ENCODE results near the gene KIRREL3.

The KIRREL3 gene

GRCh38 chr11:127037596-127037995, 37.0 kb upstream of the KIRREL3 start:
- WGBS (ENCODE audit: extremely low coverage, insufficient coverage, low lambda C conversion rate): no CpG with 5 or more reads among the region's 4 CpGs
- H3K79me2 ChIP-seq (ENCODE audit: control insufficient read depth, insufficient read depth, low read length): no peaks in the 10 kb centered on the region

DNA sequence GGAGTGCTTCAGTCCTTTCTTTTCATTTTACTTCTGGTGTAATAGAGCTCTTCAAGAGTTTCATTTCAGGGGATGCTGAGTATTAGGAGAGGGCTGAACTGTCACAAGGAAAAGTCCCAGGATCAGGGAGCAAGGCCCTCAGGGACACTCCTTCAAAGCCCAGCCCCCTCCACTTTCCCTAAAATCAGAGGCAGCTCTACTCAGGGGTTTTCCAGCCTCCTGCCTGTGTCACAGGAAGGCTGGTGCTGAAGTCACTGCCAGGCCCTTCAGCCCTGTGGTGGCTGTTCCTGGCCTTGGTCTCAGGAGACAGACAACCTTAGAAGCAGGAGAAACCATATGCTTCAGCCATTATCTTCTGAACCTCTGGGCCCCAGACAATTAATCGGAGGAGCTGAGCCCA, 36.4 kb upstream of the KIRREL3 start:
- Histone ChIP-seq H3K27ac (ENCODE audit: low read depth, low read length) (no peak overlapping the region), H3K9ac (ENCODE audit: low read length) (no peak overlapping the region), H3K4me1 (ENCODE audit: control insufficient read depth, low read depth, low read length) (no peaks in the 10 kb centered on the region), H2BK15ac (replicated peaks; ENCODE audit: low read depth) (no peak overlapping the region), H3K4me3 (ENCODE audit: low read length) (no peak overlapping the region), H3K27me3 (ENCODE audit: insufficient read depth, low read length, poor library complexity) (no peaks in the 10 kb centered on the region), H3K79me2 (ENCODE audit: control insufficient read depth, insufficient read depth, low read length) (no peaks in the 10 kb centered on the region), H3K4ac (ENCODE audit: low read depth, low read length) (no peak overlapping the region), H4K5ac (ENCODE audit: low read length) (no peak overlapping the region), H3K23ac (ENCODE audit: low read length) (no peak overlapping the region), H2BK120ac (ENCODE audit: low read depth, low read length) (no peak overlapping the region), H4K8ac (ENCODE audit: low read depth, low read length) (no peak overlapping the region), H3K4me2 (ENCODE audit: low read length) (no peak overlapping the region), H3K36me3 (ENCODE audit: control insufficient read depth, insufficient read depth, low read length) (no peaks in the 10 kb centered on the region), H3K56ac (ENCODE audit: low read length) (no peak overlapping the region), H2BK5ac (ENCODE audit: low read length) (no peak overlapping the region), H2AK5ac (ENCODE audit: low read length) (no peak overlapping the region), H3K79me1 (ENCODE audit: low read length) (no peaks in the 10 kb centered on the region), H3K18ac (ENCODE audit: low read length) (no peak overlapping the region)
- DNase-seq: no peak
- WGBS (ENCODE audit: extremely low coverage, insufficient coverage, low lambda C conversion rate): no CpG with 5 or more reads among the region's 1 CpG

More at GRCh38 chr11:127037596-127037995, 37.0 kb upstream of the KIRREL3 start:
- Histone ChIP-seq H3K4me3 (ENCODE audit: low read length) (no peak overlapping the region), H3K18ac (ENCODE audit: low read length) (no peak overlapping the region), H3K79me1 (ENCODE audit: low read length) (no peaks in the 10 kb centered on the region), H3K36me3 (ENCODE audit: control insufficient read depth, insufficient read depth, low read length) (no peaks in the 10 kb centered on the region), H3K27me3 (ENCODE audit: insufficient read depth, low read length, poor library complexity) (no peaks in the 10 kb centered on the region), H3K4me1 (ENCODE audit: control insufficient read depth, low read depth, low read length) (no peaks in the 10 kb centered on the region), H4K5ac (ENCODE audit: low read length) (no peak overlapping the region), H2BK15ac (replicated peaks; ENCODE audit: low read depth) (no peak overlapping the region), H2BK5ac (ENCODE audit: low read length) (no peak overlapping the region), H2AK5ac (ENCODE audit: low read length) (no peak overlapping the region), H3K23ac (ENCODE audit: low read length) (no peak overlapping the region), H3K4me2 (ENCODE audit: low read length) (no peak overlapping the region), H3K27ac (ENCODE audit: low read depth, low read length) (no peak overlapping the region), H3K4ac (ENCODE audit: low read depth, low read length) (no peak overlapping the region), H2BK120ac (ENCODE audit: low read depth, low read length) (no peak overlapping the region), H3K9ac (ENCODE audit: low read length) (no peak overlapping the region), H3K56ac (ENCODE audit: low read length) (no peak overlapping the region), H4K8ac (ENCODE audit: low read depth, low read length) (no peak overlapping the region)
- DNase-seq: no peak

GRCh38 chr11:127035824-127036223, 35.3 kb upstream of the KIRREL3 start:
- Histone ChIP-seq H2BK120ac (ENCODE audit: low read depth, low read length) (no peak overlapping the region), H4K5ac (ENCODE audit: low read length) (no peak overlapping the region), H3K4me3 (ENCODE audit: low read length) (no peak overlapping the region), H3K27me3 (ENCODE audit: insufficient read depth, low read length, poor library complexity) (no peaks in the 10 kb centered on the region), H3K79me2 (ENCODE audit: control insufficient read depth, insufficient read depth, low read length) (no peaks in the 10 kb centered on the region), H2BK5ac (ENCODE audit: low read length) (no peak overlapping the region), H3K4me2 (ENCODE audit: low read length) (no peak overlapping the region), H2AK5ac (ENCODE audit: low read length) (no peak overlapping the region), H3K4me1 (ENCODE audit: control insufficient read depth, low read depth, low read length) (no peaks in the 10 kb centered on the region), H3K27ac (ENCODE audit: low read depth, low read length) (no peak overlapping the region), H2BK15ac (replicated peaks; ENCODE audit: low read depth) (no peak overlapping the region), H3K79me1 (ENCODE audit: low read length) (no peaks in the 10 kb centered on the region), H3K9ac (ENCODE audit: low read length) (no peak overlapping the region), H3K36me3 (ENCODE audit: control insufficient read depth, insufficient read depth, low read length) (no peaks in the 10 kb centered on the region), H3K56ac (ENCODE audit: low read length) (no peak overlapping the region), H3K23ac (ENCODE audit: low read length) (no peak overlapping the region), H4K8ac (ENCODE audit: low read depth, low read length) (no peak overlapping the region), H3K4ac (ENCODE audit: low read depth, low read length) (no peak overlapping the region), H3K18ac (ENCODE audit: low read length) (no peak overlapping the region)
- WGBS (ENCODE audit: extremely low coverage, insufficient coverage, low lambda C conversion rate): no CpG with 5 or more reads among the region's 3 CpGs
- no peak for DNase-seq

GRCh38 chr11:127034973-127035372, 34.4 kb upstream of the KIRREL3 start:
- no peak overlapping the region for H2BK15ac ChIP-seq (replicated peaks; ENCODE audit: low read depth)
- no peak overlapping the region for H3K9ac ChIP-seq (ENCODE audit: low read length)
- H3K56ac ChIP-seq (ENCODE audit: low read length): no peak overlapping the region
- no peaks in the 10 kb centered on the region for H3K27me3 ChIP-seq (ENCODE audit: insufficient read depth, low read length, poor library complexity)
- H3K18ac ChIP-seq (ENCODE audit: low read length): no peak overlapping the region
- H2AK5ac ChIP-seq (ENCODE audit: low read length): no peak overlapping the region
- no peaks in the 10 kb centered on the region for H3K79me2 ChIP-seq (ENCODE audit: control insufficient read depth, insufficient read depth, low read length)
- H3K4me2 ChIP-seq (ENCODE audit: low read length): no peak overlapping the region
- H3K4me3 ChIP-seq (ENCODE audit: low read length): no peak overlapping the region
- H3K27ac ChIP-seq (ENCODE audit: low read depth, low read length): no peak overlapping the region
- no peaks in the 10 kb centered on the region for H3K36me3 ChIP-seq (ENCODE audit: control insufficient read depth, insufficient read depth, low read length)
- H3K79me1 ChIP-seq (ENCODE audit: low read length): no peaks in the 10 kb centered on the region
- H3K4me1 ChIP-seq (ENCODE audit: control insufficient read depth, low read depth, low read length): no peaks in the 10 kb centered on the region
- no peak overlapping the region for H4K8ac ChIP-seq (ENCODE audit: low read depth, low read length)
- no peak overlapping the region for H3K23ac ChIP-seq (ENCODE audit: low read length)
- no peak overlapping the region for H3K4ac ChIP-seq (ENCODE audit: low read depth, low read length)
- no peak overlapping the region for H2BK120ac ChIP-seq (ENCODE audit: low read depth, low read length)
- no peak overlapping the region for H2BK5ac ChIP-seq (ENCODE audit: low read length)
- H4K5ac ChIP-seq (ENCODE audit: low read length): no peak overlapping the region
- no peak for DNase-seq

DNA sequence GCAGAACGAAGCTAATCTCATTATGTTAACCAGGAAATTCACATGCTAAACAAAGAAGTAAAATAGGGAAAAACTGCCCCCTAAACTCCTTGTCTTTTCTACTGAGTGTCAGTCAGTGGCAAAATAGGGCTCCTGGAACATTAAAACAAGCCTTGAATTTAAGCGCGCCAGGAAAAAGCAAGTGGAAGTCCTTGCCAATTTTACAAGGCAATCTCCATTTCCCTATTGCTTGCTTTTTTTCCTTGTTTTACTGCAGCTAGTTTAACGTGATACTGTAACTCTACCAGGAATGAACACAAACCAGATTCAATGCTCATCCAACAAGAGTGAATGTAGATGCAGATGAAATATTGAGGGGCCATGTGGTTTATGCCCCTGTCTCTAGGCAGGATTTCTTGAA, 28.1 kb upstream of the KIRREL3 start:
- Histone ChIP-seq H4K5ac (ENCODE audit: low read length) (no peak overlapping the region), H2AK5ac (ENCODE audit: low read length) (no peak overlapping the region), H3K56ac (ENCODE audit: low read length) (no peak overlapping the region), H3K4ac (ENCODE audit: low read depth, low read length) (no peak overlapping the region), H2BK120ac (ENCODE audit: low read depth, low read length) (no peak overlapping the region), H3K79me1 (ENCODE audit: low read length) (no peaks in the 10 kb centered on the region), H3K9ac (ENCODE audit: low read length) (no peak overlapping the region), H3K18ac (ENCODE audit: low read length) (no peak overlapping the region), H2BK15ac (replicated peaks; ENCODE audit: low read depth) (no peak overlapping the region), H2BK5ac (ENCODE audit: low read length) (no peak overlapping the region), H3K27ac (ENCODE audit: low read depth, low read length) (no peak overlapping the region), H3K36me3 (ENCODE audit: control insufficient read depth, insufficient read depth, low read length) (no peaks in the 10 kb centered on the region), H3K4me3 (ENCODE audit: low read length) (no peak overlapping the region), H4K8ac (ENCODE audit: low read depth, low read length) (no peak overlapping the region), H3K27me3 (ENCODE audit: insufficient read depth, low read length, poor library complexity) (no peaks in the 10 kb centered on the region), H3K79me2 (ENCODE audit: control insufficient read depth, insufficient read depth, low read length) (no peaks in the 10 kb centered on the region), H3K4me1 (ENCODE audit: control insufficient read depth, low read depth, low read length) (no peaks in the 10 kb centered on the region), H3K4me2 (ENCODE audit: low read length) (no peak overlapping the region), H3K23ac (ENCODE audit: low read length) (no peak overlapping the region)
- no CpG with 5 or more reads among the region's 4 CpGs for WGBS (ENCODE audit: extremely low coverage, insufficient coverage, low lambda C conversion rate)
- DNase-seq: no peak

DNA sequence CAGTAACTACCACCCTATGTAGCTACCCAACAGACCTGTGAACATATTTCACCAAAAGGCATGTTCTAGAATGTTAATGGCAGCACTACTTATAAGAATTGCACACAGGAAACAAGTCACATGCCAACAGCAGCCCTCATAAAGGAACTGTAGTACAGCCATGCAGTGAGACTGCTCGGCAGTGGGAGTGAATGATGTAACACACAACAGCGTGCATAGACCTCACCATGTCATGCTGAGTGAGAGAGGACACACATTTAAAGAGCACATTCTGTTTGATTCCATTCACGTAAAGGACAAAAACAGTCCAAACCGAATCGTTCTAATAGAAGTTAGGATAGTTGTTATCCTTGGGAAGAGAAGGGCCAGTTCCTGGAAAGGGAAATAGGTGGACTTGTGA, 27.2 kb upstream of the KIRREL3 start:
- no peak overlapping the region for H2BK120ac ChIP-seq (ENCODE audit: low read depth, low read length)
- no peak overlapping the region for H2BK5ac ChIP-seq (ENCODE audit: low read length)
- H3K56ac ChIP-seq (ENCODE audit: low read length): no peak overlapping the region
- no peak overlapping the region for H3K18ac ChIP-seq (ENCODE audit: low read length)
- no peak overlapping the region for H4K8ac ChIP-seq (ENCODE audit: low read depth, low read length)
- DNase-seq: no peak
- H2BK15ac ChIP-seq (replicated peaks; ENCODE audit: low read depth): no peak overlapping the region
- no peak overlapping the region for H2AK5ac ChIP-seq (ENCODE audit: low read length)
- no peak overlapping the region for H4K5ac ChIP-seq (ENCODE audit: low read length)
- no peak overlapping the region for H3K23ac ChIP-seq (ENCODE audit: low read length)
- no peak overlapping the region for H3K4me3 ChIP-seq (ENCODE audit: low read length)
- H3K27me3 ChIP-seq (ENCODE audit: insufficient read depth, low read length, poor library complexity): no peaks in the 10 kb centered on the region
- H3K79me2 ChIP-seq (ENCODE audit: control insufficient read depth, insufficient read depth, low read length): no peaks in the 10 kb centered on the region
- H3K9ac ChIP-seq (ENCODE audit: low read length): no peak overlapping the region
- H3K4ac ChIP-seq (ENCODE audit: low read depth, low read length): no peak overlapping the region
- H3K4me1 ChIP-seq (ENCODE audit: control insufficient read depth, low read depth, low read length): no peaks in the 10 kb centered on the region
- no CpG with 5 or more reads among the region's 5 CpGs for WGBS (ENCODE audit: extremely low coverage, insufficient coverage, low lambda C conversion rate)
- no peak overlapping the region for H3K4me2 ChIP-seq (ENCODE audit: low read length)
- H3K36me3 ChIP-seq (ENCODE audit: control insufficient read depth, insufficient read depth, low read length): no peaks in the 10 kb centered on the region
- no peaks in the 10 kb centered on the region for H3K79me1 ChIP-seq (ENCODE audit: low read length)
- H3K27ac ChIP-seq (ENCODE audit: low read depth, low read length): no peak overlapping the region
